H9 (cell line): ENCODE results near the gene HSPA4. TPM values are rescaled to one million over a fixed set of nuclear protein-coding genes. Genes with fewer than 3 reads are reported as not detected.

ENCODE experiments used
- DNase-seq: peaks from one replicate; pipeline ENCODE4 v3.0.0-alpha.2; 2017
- H2AFZ ChIP-seq: one replicate; pipeline ENCODE4 v1.6.1; 2013; ENCODE audit warnings: mild to moderate bottlenecking, low read length, control low read depth, moderate library complexity
- H2AK5ac ChIP-seq: 2 replicates; pipeline ENCODE4 v1.6.1; 2013; ENCODE audit warnings: low read length, control low read depth, mixed read lengths; ENCODE audit not compliant: insufficient read length
- H2BK120ac ChIP-seq: one replicate; pipeline ENCODE4 v1.6.1; 2013; ENCODE audit warnings: low read depth, mild to moderate bottlenecking, low read length, control low read depth, inconsistent platforms; ENCODE audit not compliant: poor library complexity, severe bottlenecking
- H2BK12ac ChIP-seq: 2 replicates; pipeline ENCODE4 v1.6.1; 2013; ENCODE audit warnings: low read length, control low read depth, mixed read lengths, low read depth; ENCODE audit not compliant: insufficient read length
- H2BK15ac ChIP-seq: 2 replicates; pipeline ENCODE4 v1.6.1; 2013; ENCODE audit warnings: low read depth, low read length, control low read depth
- H2BK20ac ChIP-seq: one replicate; pipeline ENCODE4 v1.6.1; 2013; ENCODE audit warnings: low read depth, mild to moderate bottlenecking, low read length, control low read depth, inconsistent platforms; ENCODE audit not compliant: poor library complexity, severe bottlenecking
- H2BK5ac ChIP-seq: 2 replicates; pipeline ENCODE4 v1.6.1; 2013; ENCODE audit warnings: low read length, control low read depth, mixed read lengths; ENCODE audit not compliant: insufficient read length
- H3K14ac ChIP-seq: 2 replicates; pipeline ENCODE4 v1.6.1; 2013; ENCODE audit warnings: low read length, control low read depth; ENCODE audit not compliant: insufficient read depth
- H3K18ac ChIP-seq: 2 replicates; pipeline ENCODE4 v1.6.1; 2013; ENCODE audit warnings: low read depth, mild to moderate bottlenecking, mixed read lengths, low read length, control low read depth; ENCODE audit not compliant: insufficient read length
- H3K23ac ChIP-seq: 2 replicates; pipeline ENCODE4 v1.6.1; 2013; ENCODE audit warnings: low read length, control low read depth, mixed read lengths, low read depth; ENCODE audit not compliant: insufficient read length
- H3K23me2 ChIP-seq: 2 replicates; pipeline ENCODE4 v1.6.1; 2013; ENCODE audit warnings: low read depth, mild to moderate bottlenecking, mixed read lengths, low read length, control low read depth; ENCODE audit not compliant: insufficient read length, poor library complexity, severe bottlenecking
- H3K27ac ChIP-seq: 2 replicates; pipeline ENCODE4 v1.5.1; 2013; ENCODE audit warnings: low read length, control low read depth, mixed read lengths, low read depth; ENCODE audit not compliant: insufficient read length
- H3K27me3 ChIP-seq: 2 replicates; pipeline ENCODE4 v1.6.1; 2013; ENCODE audit warnings: low read length, control low read depth, inconsistent platforms; ENCODE audit not compliant: insufficient read depth
- H3K4ac ChIP-seq: 2 replicates; pipeline ENCODE4 v1.6.1; 2013; ENCODE audit warnings: low read depth, mild to moderate bottlenecking, control low read depth, inconsistent platforms, low read length, moderate library complexity
- H3K4me1 ChIP-seq: 2 replicates; pipeline ENCODE4 v1.6.1; 2013; ENCODE audit warnings: low read length, control low read depth, inconsistent platforms; ENCODE audit not compliant: insufficient read depth
- H3K4me2 ChIP-seq: 2 replicates; pipeline ENCODE4 v1.6.1; 2013; ENCODE audit warnings: low read length, control low read depth, mixed read lengths; ENCODE audit not compliant: insufficient read length, insufficient read depth
- H3K56ac ChIP-seq: 2 replicates; pipeline ENCODE4 v1.6.1; 2013; ENCODE audit warnings: low read depth, mild to moderate bottlenecking, mixed read lengths, low read length, control low read depth; ENCODE audit not compliant: insufficient read length
- H3K79me1 ChIP-seq: 2 replicates; pipeline ENCODE4 v1.6.1; 2013; ENCODE audit warnings: low read depth, mild to moderate bottlenecking, moderate library complexity, low read length, control low read depth, inconsistent platforms; ENCODE audit not compliant: insufficient read depth, poor library complexity, severe bottlenecking
- H3K79me2 ChIP-seq: 2 replicates; pipeline ENCODE4 v1.6.1; 2013; ENCODE audit warnings: low read length, control low read depth, inconsistent platforms; ENCODE audit not compliant: insufficient read depth
- H3K9ac ChIP-seq: 2 replicates; pipeline ENCODE4 v1.6.1; 2013; ENCODE audit warnings: low read length, control low read depth, mixed read lengths; ENCODE audit not compliant: insufficient read length; ENCODE audit errors: extremely low read depth
- H3K9me3 ChIP-seq: one replicate; pipeline ENCODE4 v1.6.1; 2013; ENCODE audit warnings: low read depth, low read length, inconsistent platforms; ENCODE audit not compliant: control insufficient read depth
- H3T11ph ChIP-seq: one replicate; pipeline ENCODE4 v1.6.1; 2013; ENCODE audit warnings: mild to moderate bottlenecking, low read length, control low read depth, inconsistent platforms
- H4K20me1 ChIP-seq: one replicate; pipeline ENCODE4 v1.6.1; 2013; ENCODE audit not compliant: control insufficient read depth, insufficient read length, insufficient read depth
- H4K5ac ChIP-seq: 2 replicates; pipeline ENCODE4 v1.6.1; 2013; ENCODE audit warnings: low read depth, mild to moderate bottlenecking, mixed read lengths, low read length, control low read depth; ENCODE audit not compliant: insufficient read length
- H4K8ac ChIP-seq: replicated peaks from 2 replicates; pipeline ENCODE4 v1.6.1; 2013; ENCODE audit warnings: low read length, control low read depth, mixed read lengths, low read depth; ENCODE audit not compliant: insufficient read length
- H4K91ac ChIP-seq: 2 replicates; pipeline ENCODE4 v1.6.1; 2013; ENCODE audit warnings: low read depth, mild to moderate bottlenecking, moderate library complexity, mixed read lengths, low read length, control low read depth; ENCODE audit not compliant: insufficient read length
- H3K27ac Mint-ChIP-seq, 3 experiments: 2 replicates in 2 of 3; 3 replicates in 1 of 3; pipeline ENCODE4 v1.8.0; 2020 to 2021; ENCODE audit warnings: mixed read lengths in 3 of 3, mild to moderate bottlenecking in 1 of 3, moderate library complexity in 1 of 3
- H3K27me3 Mint-ChIP-seq: 2 replicates; pipeline ENCODE4 v1.8.0; 2021; ENCODE audit warnings: low read depth, mild to moderate bottlenecking, moderate library complexity, mixed read lengths
- H3K36me3 Mint-ChIP-seq, 3 experiments: 2 replicates in 2 of 3; 3 replicates in 1 of 3; pipeline ENCODE4 v1.8.0; 2020 to 2021; ENCODE audit warnings: low read depth in 3 of 3, mixed read lengths in 3 of 3; ENCODE audit not compliant: insufficient read depth in 1 of 3
- H3K4me1 Mint-ChIP-seq, 2 experiments: 2 replicates each; pipeline ENCODE4 v1.8.0; 2020; ENCODE audit warnings: mixed read lengths in 2 of 2
- H3K4me3 Mint-ChIP-seq, 2 experiments: 2 replicates in 1 of 2; 3 replicates in 1 of 2; pipeline ENCODE4 v1.8.0; 2020 to 2021; ENCODE audit warnings: mild to moderate bottlenecking in 2 of 2, mixed read lengths in 2 of 2, moderate library complexity in 1 of 2
- H3K9me3 Mint-ChIP-seq, 2 experiments: 2 replicates in 1 of 2; 3 replicates in 1 of 2; pipeline ENCODE4 v1.8.0; 2020; ENCODE audit warnings: mild to moderate bottlenecking in 2 of 2, mixed read lengths in 2 of 2, moderate library complexity in 1 of 2
- WGBS: extraction: QIAGEN DNeasy Blood & Tissue Kit; methylation state at CpG from one replicate; pipeline ENCODE4 v1.1.7; 2013; ENCODE audit warnings: missing lambda C conversion rate, low lambda C conversion rate, mixed read lengths; ENCODE audit not compliant: insufficient read length; ENCODE audit errors: extremely low coverage; 5-methylcytosine and 5-hydroxymethylcytosine counted together
- total RNA-seq: library from RNA; stranded (reverse); gene quantifications from 2 replicates; pipeline ENCODE4 v1.2.1, GENCODE V29; 2021
- TF ChIP-seq, protein P1 (sequence below): fragments of 200-600 bp; sonication (generic); conservative IDR thresholded peaks from 3 replicates; pipeline ENCODE4 v1.8.0; 2021; ENCODE audit warnings: antibody characterized with exemption, mild to moderate bottlenecking

HSPA4 gene
- total RNA-seq, 1 experiment from 2014 or later, result 293 TPM

DNA sequence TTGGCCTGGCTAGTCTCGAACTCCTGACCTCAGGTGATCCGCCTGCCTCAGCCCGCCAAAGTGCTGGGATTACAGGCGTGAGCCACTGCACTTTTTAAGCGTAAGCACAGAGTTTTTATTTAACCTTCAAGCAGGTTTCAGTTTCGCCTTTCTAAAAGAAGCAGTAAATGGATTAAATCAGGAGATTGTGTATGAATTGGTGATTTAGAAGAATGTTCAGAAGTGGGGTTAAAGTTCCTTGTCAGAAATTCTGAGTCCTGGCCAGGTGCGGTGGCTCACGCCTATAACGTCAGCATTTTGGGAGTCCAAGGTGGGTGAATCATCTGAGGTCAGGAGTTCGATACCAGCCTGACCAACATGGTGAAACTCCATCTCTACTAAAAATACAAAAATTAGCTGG, 12.2 kb downstream of the HSPA4 start:
- Histone ChIP-seq H3K79me2 (peaks cover 52% of the 10 kb centered on the region; the same call in 1 of the 2 replicates), H3K56ac (no peak overlapping the region), H3K79me1 (peaks cover 16% of the 10 kb centered on the region), H3K4me1 (no peaks in the 10 kb centered on the region), H3K27me3 (no peaks in the 10 kb centered on the region), H3T11ph (no peak overlapping the region), H2BK120ac (no peak overlapping the region), H4K5ac (no peak overlapping the region), H3K27ac (no peak overlapping the region), H4K20me1 (no peaks in the 10 kb centered on the region), H4K8ac (no peak overlapping the region), H3K9ac (no peak overlapping the region), H3K14ac (no peak overlapping the region), H3K4me2 (no peak overlapping the region), H4K91ac (no peak overlapping the region), H2BK12ac (no peak overlapping the region), H3K18ac (no peak overlapping the region), H2AFZ (no peak overlapping the region), H3K9me3 (no peaks in the 10 kb centered on the region), H2BK15ac (no peak overlapping the region), H2BK5ac (no peak overlapping the region), H3K23me2 (no peaks in the 10 kb centered on the region), H3K23ac (no peak overlapping the region), H2AK5ac (no peak overlapping the region), H3K4ac (no peak overlapping the region), H2BK20ac (no peak overlapping the region)
- TF ChIP-seq, protein P1, sequence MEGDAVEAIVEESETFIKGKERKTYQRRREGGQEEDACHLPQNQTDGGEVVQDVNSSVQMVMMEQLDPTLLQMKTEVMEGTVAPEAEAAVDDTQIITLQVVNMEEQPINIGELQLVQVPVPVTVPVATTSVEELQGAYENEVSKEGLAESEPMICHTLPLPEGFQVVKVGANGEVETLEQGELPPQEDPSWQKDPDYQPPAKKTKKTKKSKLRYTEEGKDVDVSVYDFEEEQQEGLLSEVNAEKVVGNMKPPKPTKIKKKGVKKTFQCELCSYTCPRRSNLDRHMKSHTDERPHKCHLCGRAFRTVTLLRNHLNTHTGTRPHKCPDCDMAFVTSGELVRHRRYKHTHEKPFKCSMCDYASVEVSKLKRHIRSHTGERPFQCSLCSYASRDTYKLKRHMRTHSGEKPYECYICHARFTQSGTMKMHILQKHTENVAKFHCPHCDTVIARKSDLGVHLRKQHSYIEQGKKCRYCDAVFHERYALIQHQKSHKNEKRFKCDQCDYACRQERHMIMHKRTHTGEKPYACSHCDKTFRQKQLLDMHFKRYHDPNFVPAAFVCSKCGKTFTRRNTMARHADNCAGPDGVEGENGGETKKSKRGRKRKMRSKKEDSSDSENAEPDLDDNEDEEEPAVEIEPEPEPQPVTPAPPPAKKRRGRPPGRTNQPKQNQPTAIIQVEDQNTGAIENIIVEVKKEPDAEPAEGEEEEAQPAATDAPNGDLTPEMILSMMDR, result no peak
- H3K4me1 Mint-ChIP-seq, result peaks cover 8 to 12% of the 10 kb centered on the region in 2 experiments
- no peak for DNase-seq
- no CpG with 5 or more reads among the region's 10 CpGs for WGBS
- no peak overlapping the region for H3K4me3 Mint-ChIP-seq
- no peaks in the 10 kb centered on the region for H3K27me3 Mint-ChIP-seq
- H3K36me3 Mint-ChIP-seq, result peaks cover 30 to 52% (median 47%) of the 10 kb centered on the region in 3 experiments
- no peaks in the 10 kb centered on the region for H3K9me3 Mint-ChIP-seq
- peak overlapping the region in 2 of 3 experiments; percentile 36 to 44; a peak in 1 of 7 replicates for H3K27ac Mint-ChIP-seq
